HFFc6 (cell line): Measurements from ENCODE around the gene NAT14. TPM values are rescaled to one million over a fixed set of nuclear protein-coding genes. Genes with fewer than 3 reads are reported as not detected.

Source experiments
- DNase-seq: peaks from one replicate; pipeline ENCODE4 v3.0.0-alpha.2; 2018
- H3K27ac Mint-ChIP-seq: 2 replicates; pipeline ENCODE4 v1.8.0; 2020; ENCODE audit warnings: mild to moderate bottlenecking, mixed read lengths
- H3K27me3 Mint-ChIP-seq: 2 replicates; pipeline ENCODE4 v1.8.0; 2021; ENCODE audit warnings: mild to moderate bottlenecking, moderate library complexity, mixed read lengths; ENCODE audit not compliant: insufficient read depth
- H3K36me3 Mint-ChIP-seq: 2 replicates; pipeline ENCODE4 v1.8.0; 2021; ENCODE audit warnings: low read depth, mixed read lengths
- H3K4me1 Mint-ChIP-seq: 2 replicates; pipeline ENCODE4 v1.8.0; 2020; ENCODE audit warnings: low read depth, mixed read lengths
- H3K4me3 Mint-ChIP-seq: 2 replicates; pipeline ENCODE4 v1.8.0; 2020; ENCODE audit warnings: mild to moderate bottlenecking, moderate library complexity, mixed read lengths
- H3K9me3 Mint-ChIP-seq: 2 replicates; pipeline ENCODE4 v1.8.0; 2020; ENCODE audit warnings: mild to moderate bottlenecking, mixed read lengths
- CTCF ChIP-seq: fragments of 200-600 bp; sonication (generic); IDR thresholded peaks from 2 replicates; pipeline ENCODE4 v1.5.0; 2021; ENCODE audit warnings: antibody characterized with exemption, mild to moderate bottlenecking
- total RNA-seq, 6 experiments: library from RNA; stranded (reverse); fragmentation: NEBNext Ultra II Directional; extraction: Animal tissue kit (Norgen Biotek cat#: 25700); gene quantifications; 2 replicates in 1 of 6; 3 replicates in 5 of 6; pipeline ENCODE4 v1.2.3, GENCODE V29; 2021

NAT14 gene
- total RNA-seq, 6 experiments from 2014 or later: 53.3 to 72.0 (median 61.3) TPM

GRCh38 chr19:55489711-55490477 is 4.9 kb downstream of the NAT14 start:
- no peak for TF ChIP-seq CTCF
- Mint-ChIP-seq H3K4me1 (peaks cover 57% of the 10 kb centered on the region), H3K4me3 (no peak overlapping the region; the same call in 1 of the 2 replicates), H3K9me3 (no peaks in the 10 kb centered on the region), H3K27ac (peak overlapping the region; percentile 43), H3K36me3 (peaks cover 5% of the 10 kb centered on the region; the same call in 1 of the 2 replicates), H3K27me3 (peaks cover 4% of the 10 kb centered on the region)
- DNase-seq: no peak

- Mint-ChIP-seq H3K27ac (no peak overlapping the region), H3K36me3 (peaks cover 10% of the 10 kb centered on the region; the same call in 1 of the 2 replicates), H3K4me3 (no peak overlapping the region; the same call in 1 of the 2 replicates), H3K27me3 (peaks cover 3% of the 10 kb centered on the region), H3K9me3 (no peaks in the 10 kb centered on the region), H3K4me1 (peaks cover 61% of the 10 kb centered on the region)
- no peak for TF ChIP-seq CTCF
- no peak for DNase-seq
These were observed 5.8 kb downstream of the NAT14 start for GRCh38 chr19:55490478-55491432.

- no peak for TF ChIP-seq CTCF
- Mint-ChIP-seq H3K4me1 (peaks cover 61% of the 10 kb centered on the region), H3K27me3 (peaks cover 6% of the 10 kb centered on the region), H3K36me3 (peaks cover 15% of the 10 kb centered on the region; the same call in 1 of the 2 replicates), H3K27ac (peak overlapping the region; percentile 10; the same call in 1 of the 2 replicates), H3K9me3 (no peaks in the 10 kb centered on the region), H3K4me3 (0 out of 2 replicates have a peak overlapping the region, but pooled peaks have one; percentile 2)
- no peak for DNase-seq
These were observed 6.8 kb downstream of the NAT14 start for GRCh38 chr19:55491546-55492360.

- H3K27me3 Mint-ChIP-seq: peaks cover 6% of the 10 kb centered on the region
- DNase-seq: no peak
- H3K4me1 Mint-ChIP-seq: peaks cover 61% of the 10 kb centered on the region
- H3K27ac Mint-ChIP-seq: peak overlapping the region; percentile 76; the same call in 1 of the 2 replicates
- no peak overlapping the region for H3K4me3 Mint-ChIP-seq
- TF ChIP-seq CTCF: no peak
- H3K9me3 Mint-ChIP-seq: no peaks in the 10 kb centered on the region
- H3K36me3 Mint-ChIP-seq: peaks cover 15% of the 10 kb centered on the region; the same call in 1 of the 2 replicates
These were observed 7.5 kb downstream of the NAT14 start for GRCh38 chr19:55492362-55492944.
